H9 (cell line): ENCODE measurements around the gene RITA1. TPM values are rescaled to one million over a fixed set of nuclear protein-coding genes. Genes with fewer than 3 reads are reported as not detected.

Source experiments
- DNase-seq: peaks from one replicate; pipeline ENCODE4 v3.0.0-alpha.2; 2017
- H2AFZ ChIP-seq: one replicate; pipeline ENCODE4 v1.6.1; 2013; ENCODE audit warnings: mild to moderate bottlenecking, low read length, control low read depth, moderate library complexity
- H2AK5ac ChIP-seq: 2 replicates; pipeline ENCODE4 v1.6.1; 2013; ENCODE audit warnings: low read length, control low read depth, mixed read lengths; ENCODE audit not compliant: insufficient read length
- H2BK120ac ChIP-seq: one replicate; pipeline ENCODE4 v1.6.1; 2013; ENCODE audit warnings: low read depth, mild to moderate bottlenecking, low read length, control low read depth, inconsistent platforms; ENCODE audit not compliant: poor library complexity, severe bottlenecking
- H2BK12ac ChIP-seq: 2 replicates; pipeline ENCODE4 v1.6.1; 2013; ENCODE audit warnings: low read length, control low read depth, mixed read lengths, low read depth; ENCODE audit not compliant: insufficient read length
- H2BK15ac ChIP-seq: 2 replicates; pipeline ENCODE4 v1.6.1; 2013; ENCODE audit warnings: low read depth, low read length, control low read depth
- H2BK20ac ChIP-seq: one replicate; pipeline ENCODE4 v1.6.1; 2013; ENCODE audit warnings: low read depth, mild to moderate bottlenecking, low read length, control low read depth, inconsistent platforms; ENCODE audit not compliant: poor library complexity, severe bottlenecking
- H2BK5ac ChIP-seq: 2 replicates; pipeline ENCODE4 v1.6.1; 2013; ENCODE audit warnings: low read length, control low read depth, mixed read lengths; ENCODE audit not compliant: insufficient read length
- H3K14ac ChIP-seq: 2 replicates; pipeline ENCODE4 v1.6.1; 2013; ENCODE audit warnings: low read length, control low read depth; ENCODE audit not compliant: insufficient read depth
- H3K18ac ChIP-seq: 2 replicates; pipeline ENCODE4 v1.6.1; 2013; ENCODE audit warnings: low read depth, mild to moderate bottlenecking, mixed read lengths, low read length, control low read depth; ENCODE audit not compliant: insufficient read length
- H3K23ac ChIP-seq: 2 replicates; pipeline ENCODE4 v1.6.1; 2013; ENCODE audit warnings: low read length, control low read depth, mixed read lengths, low read depth; ENCODE audit not compliant: insufficient read length
- H3K23me2 ChIP-seq: 2 replicates; pipeline ENCODE4 v1.6.1; 2013; ENCODE audit warnings: low read depth, mild to moderate bottlenecking, mixed read lengths, low read length, control low read depth; ENCODE audit not compliant: insufficient read length, poor library complexity, severe bottlenecking
- H3K27ac ChIP-seq: 2 replicates; pipeline ENCODE4 v1.5.1; 2013; ENCODE audit warnings: low read length, control low read depth, mixed read lengths, low read depth; ENCODE audit not compliant: insufficient read length
- H3K27me3 ChIP-seq: 2 replicates; pipeline ENCODE4 v1.6.1; 2013; ENCODE audit warnings: low read length, control low read depth, inconsistent platforms; ENCODE audit not compliant: insufficient read depth
- H3K4ac ChIP-seq: 2 replicates; pipeline ENCODE4 v1.6.1; 2013; ENCODE audit warnings: low read depth, mild to moderate bottlenecking, control low read depth, inconsistent platforms, low read length, moderate library complexity
- H3K4me1 ChIP-seq: 2 replicates; pipeline ENCODE4 v1.6.1; 2013; ENCODE audit warnings: low read length, control low read depth, inconsistent platforms; ENCODE audit not compliant: insufficient read depth
- H3K4me2 ChIP-seq: 2 replicates; pipeline ENCODE4 v1.6.1; 2013; ENCODE audit warnings: low read length, control low read depth, mixed read lengths; ENCODE audit not compliant: insufficient read length, insufficient read depth
- H3K56ac ChIP-seq: 2 replicates; pipeline ENCODE4 v1.6.1; 2013; ENCODE audit warnings: low read depth, mild to moderate bottlenecking, mixed read lengths, low read length, control low read depth; ENCODE audit not compliant: insufficient read length
- H3K79me1 ChIP-seq: 2 replicates; pipeline ENCODE4 v1.6.1; 2013; ENCODE audit warnings: low read depth, mild to moderate bottlenecking, moderate library complexity, low read length, control low read depth, inconsistent platforms; ENCODE audit not compliant: insufficient read depth, poor library complexity, severe bottlenecking
- H3K79me2 ChIP-seq: 2 replicates; pipeline ENCODE4 v1.6.1; 2013; ENCODE audit warnings: low read length, control low read depth, inconsistent platforms; ENCODE audit not compliant: insufficient read depth
- H3K9ac ChIP-seq: 2 replicates; pipeline ENCODE4 v1.6.1; 2013; ENCODE audit warnings: low read length, control low read depth, mixed read lengths; ENCODE audit not compliant: insufficient read length; ENCODE audit errors: extremely low read depth
- H3K9me3 ChIP-seq: one replicate; pipeline ENCODE4 v1.6.1; 2013; ENCODE audit warnings: low read depth, low read length, inconsistent platforms; ENCODE audit not compliant: control insufficient read depth
- H3T11ph ChIP-seq: one replicate; pipeline ENCODE4 v1.6.1; 2013; ENCODE audit warnings: mild to moderate bottlenecking, low read length, control low read depth, inconsistent platforms
- H4K20me1 ChIP-seq: one replicate; pipeline ENCODE4 v1.6.1; 2013; ENCODE audit not compliant: control insufficient read depth, insufficient read length, insufficient read depth
- H4K5ac ChIP-seq: 2 replicates; pipeline ENCODE4 v1.6.1; 2013; ENCODE audit warnings: low read depth, mild to moderate bottlenecking, mixed read lengths, low read length, control low read depth; ENCODE audit not compliant: insufficient read length
- H4K8ac ChIP-seq: replicated peaks from 2 replicates; pipeline ENCODE4 v1.6.1; 2013; ENCODE audit warnings: low read length, control low read depth, mixed read lengths, low read depth; ENCODE audit not compliant: insufficient read length
- H4K91ac ChIP-seq: 2 replicates; pipeline ENCODE4 v1.6.1; 2013; ENCODE audit warnings: low read depth, mild to moderate bottlenecking, moderate library complexity, mixed read lengths, low read length, control low read depth; ENCODE audit not compliant: insufficient read length
- H3K27ac Mint-ChIP-seq, 3 experiments: 2 replicates in 2 of 3; 3 replicates in 1 of 3; pipeline ENCODE4 v1.8.0; 2020 to 2021; ENCODE audit warnings: mixed read lengths in 3 of 3, mild to moderate bottlenecking in 1 of 3, moderate library complexity in 1 of 3
- H3K27me3 Mint-ChIP-seq: 2 replicates; pipeline ENCODE4 v1.8.0; 2021; ENCODE audit warnings: low read depth, mild to moderate bottlenecking, moderate library complexity, mixed read lengths
- H3K36me3 Mint-ChIP-seq, 3 experiments: 2 replicates in 2 of 3; 3 replicates in 1 of 3; pipeline ENCODE4 v1.8.0; 2020 to 2021; ENCODE audit warnings: low read depth in 3 of 3, mixed read lengths in 3 of 3; ENCODE audit not compliant: insufficient read depth in 1 of 3
- H3K4me1 Mint-ChIP-seq, 2 experiments: 2 replicates each; pipeline ENCODE4 v1.8.0; 2020; ENCODE audit warnings: mixed read lengths in 2 of 2
- H3K4me3 Mint-ChIP-seq, 2 experiments: 2 replicates in 1 of 2; 3 replicates in 1 of 2; pipeline ENCODE4 v1.8.0; 2020 to 2021; ENCODE audit warnings: mild to moderate bottlenecking in 2 of 2, mixed read lengths in 2 of 2, moderate library complexity in 1 of 2
- H3K9me3 Mint-ChIP-seq, 2 experiments: 2 replicates in 1 of 2; 3 replicates in 1 of 2; pipeline ENCODE4 v1.8.0; 2020; ENCODE audit warnings: mild to moderate bottlenecking in 2 of 2, mixed read lengths in 2 of 2, moderate library complexity in 1 of 2
- CTCF ChIP-seq: fragments of 200-600 bp; sonication (generic); conservative IDR thresholded peaks from 3 replicates; pipeline ENCODE4 v1.8.0; 2021; ENCODE audit warnings: antibody characterized with exemption, mild to moderate bottlenecking
- WGBS: extraction: QIAGEN DNeasy Blood & Tissue Kit; methylation state at CpG from one replicate; pipeline ENCODE4 v1.1.7; 2013; ENCODE audit warnings: missing lambda C conversion rate, low lambda C conversion rate, mixed read lengths; ENCODE audit not compliant: insufficient read length; ENCODE audit errors: extremely low coverage; 5-methylcytosine and 5-hydroxymethylcytosine counted together
- total RNA-seq: library from RNA; stranded (reverse); gene quantifications from 2 replicates; pipeline ENCODE4 v1.2.1, GENCODE V29; 2021

RITA1 gene
- total RNA-seq, 1 experiment from 2014 or later, result 26.1 TPM

GRCh38 chr12:113143959-113144358 is 41.6 kb upstream of the RITA1 start:
- WGBS, result no CpG with 5 or more reads among the region's 8 CpGs

More at GRCh38 chr12:113143959-113144358, 41.6 kb upstream of the RITA1 start:
- Mint-ChIP-seq H3K4me1 (peaks cover 6 to 13% of the 10 kb centered on the region in 2 experiments; a peak in 3 of 4 replicates), H3K27me3 (peaks cover 2% of the 10 kb centered on the region; the same call in 1 of the 2 replicates), H3K27ac (no peak overlapping the region), H3K36me3 (no peaks in the 10 kb centered on the region; a peak in 3 of 7 replicates), H3K9me3 (peaks cover 6% of the 10 kb centered on the region in 2 experiments; a peak in 4 of 5 replicates), H3K4me3 (no peak overlapping the region)
- no peaks in the 10 kb centered on the region for H3K27me3 ChIP-seq
- H2BK15ac ChIP-seq, result no peak overlapping the region
- no peak overlapping the region for H3K56ac ChIP-seq
- no peak overlapping the region for H3K27ac ChIP-seq
- H2BK20ac ChIP-seq, result no peak overlapping the region
- no peak overlapping the region for H2AK5ac ChIP-seq
- H3K4me2 ChIP-seq, result no peak overlapping the region
- H4K91ac ChIP-seq, result no peak overlapping the region
- no peaks in the 10 kb centered on the region for H3K79me1 ChIP-seq
- DNase-seq, result no peak
- no peak overlapping the region for H3K4ac ChIP-seq
- H3K4me1 ChIP-seq, result peaks cover 2% of the 10 kb centered on the region; the same call in 1 of the 2 replicates
- no peak overlapping the region for H3K9ac ChIP-seq
- no peak overlapping the region for H2BK120ac ChIP-seq
- H2AFZ ChIP-seq, result no peak overlapping the region
- no peak overlapping the region for H4K8ac ChIP-seq
- no peak for TF ChIP-seq CTCF
- no peak overlapping the region for H3T11ph ChIP-seq
- H4K20me1 ChIP-seq, result no peaks in the 10 kb centered on the region
- no peaks in the 10 kb centered on the region for H3K9me3 ChIP-seq
- no peak overlapping the region for H4K5ac ChIP-seq
- H3K18ac ChIP-seq, result no peak overlapping the region
- H3K14ac ChIP-seq, result no peak overlapping the region
- H3K23me2 ChIP-seq, result no peaks in the 10 kb centered on the region
- H2BK12ac ChIP-seq, result no peak overlapping the region
- H3K79me2 ChIP-seq, result no peaks in the 10 kb centered on the region
- no peak overlapping the region for H3K23ac ChIP-seq
- H2BK5ac ChIP-seq, result no peak overlapping the region
